ENCODE data around the gene JUND. TPM values are rescaled to one million over a fixed set of nuclear protein-coding genes. Genes with fewer than 3 reads are reported as not detected.

The JUND gene
- polyA plus RNA-seq, 1 of the 3 experiments (the other 2 are of a cell fraction): 115 TPM

GRCh38 chr19:18309525-18310064 is 28.2 kb upstream of the JUND start:
- ChIA-PET POLR2A (no interaction called here), CTCF (interaction anchor here (0.8 to 9.7 kb wide), 2 partner anchors 15 to 30 kb away, joined by 3 to 103 read pairs; partner anchors contain the start of gene JUND)
- 97% methylated on average over 14 of the region's 33 CpGs for WGBS (ENCODE audit: low lambda C conversion rate)

More at GRCh38 chr19:18309525-18310064, 28.2 kb upstream of the JUND start:
- no peak overlapping the region for H3K4me3 ChIP-seq (ENCODE audit: low read depth in 2 of 2, low read length in 1 of 2)
- H3K4me1 ChIP-seq (ENCODE audit: control insufficient read depth in 1 of 2, insufficient read depth in 2 of 2, low read depth in 1 of 2, low read length in 1 of 2): peaks cover 10 to 12% of the 10 kb centered on the region in 2 experiments; a peak in 3 of 4 replicates
- no peaks in the 10 kb centered on the region for H4K20me1 ChIP-seq (ENCODE audit: insufficient read depth)
- no peak overlapping the region for H3K9ac ChIP-seq
- peaks cover 10% of the 10 kb centered on the region for H3F3A ChIP-seq (replicated peaks; ENCODE audit: insufficient read depth)
- no peak for DNase-seq
- no peaks in the 10 kb centered on the region; the same call in 1 of the 2 replicates for H3K79me2 ChIP-seq (ENCODE audit: insufficient read depth)
- H3K9me3 ChIP-seq: no peaks in the 10 kb centered on the region
- no peak overlapping the region for H2AFZ ChIP-seq (ENCODE audit: low read depth)
- peaks cover 10 to 49% of the 10 kb centered on the region in 2 experiments for H3K36me3 ChIP-seq (replicated peaks in 1 of 2; ENCODE audit: control insufficient read depth in 1 of 2, insufficient read depth in 2 of 2, low read length in 1 of 2)
- no peak overlapping the region for H3K4me2 ChIP-seq
- H3K27me3 ChIP-seq (ENCODE audit: insufficient read depth): no peaks in the 10 kb centered on the region
- H3K27ac ChIP-seq (ENCODE audit: low read depth in 2 of 2, low read length in 1 of 2): no peak overlapping the region
- no peak for TF ChIP-seq REST (IDR thresholded peaks at IDR 0.05; ENCODE audit: low read depth, low read length)
- TF ChIP-seq RXRA (IDR thresholded peaks at IDR 0.05; ENCODE audit: borderline replicate concordance, low read depth): no peak
- TF ChIP-seq CTCF (IDR thresholded peaks at IDR 0.05): no peak
- no peak for TF ChIP-seq NFIC (IDR thresholded peaks at IDR 0.05; ENCODE audit: borderline replicate concordance)
- no peaks in the 10 kb centered on the region for H3K9me2 ChIP-seq
